CD4-positive, alpha-beta memory T cell (primary cell): Measurements from ENCODE around the gene OR52I2. TPM values are rescaled to one million over a fixed set of nuclear protein-coding genes. Genes with fewer than 3 reads are reported as not detected.

Experiments
- CTCF ChIA-PET: fragments of 350-600 bp; sonication (Branson Sonifier 250); formaldehyde crosslinking; loops from one replicate; lab custom pipeline; 2021; ENCODE audit warnings: inconsistent platforms; ENCODE audit not compliant: partially characterized antibody; lab: Charles Lee
- POLR2A ChIA-PET: fragments of 350-600 bp; sonication (Branson Sonifier 250); formaldehyde crosslinking; loops from one replicate; lab custom pipeline; 2021; ENCODE audit not compliant: partially characterized antibody; lab: Charles Lee
- DNase-seq, 5 donors: peaks; one replicate each; pipeline versions ENCODE4 v3.0.0 to v3.0.0-alpha.2; 2020 to 2022; ENCODE audit warnings: mixed read lengths in 1 of 5
- H3K27ac ChIP-seq: one replicate; pipeline ENCODE4 v1.7.0; 2013; ENCODE audit warnings: low read depth, low read length
- H3K27me3 ChIP-seq: 2 replicates; pipeline ENCODE4 v1.7.0; 2013; ENCODE audit warnings: mild to moderate bottlenecking, low read length, moderate library complexity; ENCODE audit not compliant: insufficient read depth
- H3K36me3 ChIP-seq: 2 replicates; pipeline ENCODE4 v1.7.0; 2013; ENCODE audit warnings: mild to moderate bottlenecking, low read length, moderate library complexity; ENCODE audit not compliant: insufficient read depth
- H3K4me1 ChIP-seq: 2 replicates; pipeline ENCODE4 v1.7.0; 2013; ENCODE audit warnings: mild to moderate bottlenecking, low read length, moderate library complexity; ENCODE audit not compliant: insufficient read depth
- H3K4me3 ChIP-seq, 2 donors: one replicate each; pipeline ENCODE4 v1.7.0; 2013; ENCODE audit warnings: low read length in 2 of 2, mild to moderate bottlenecking in 1 of 2
- H3K9me3 ChIP-seq, 2 donors: one replicate each; pipeline ENCODE4 v1.7.0; 2013; ENCODE audit warnings: low read length in 2 of 2, control low read depth in 1 of 2; ENCODE audit not compliant: control insufficient read depth in 1 of 2
- H3K27ac Mint-ChIP-seq, 7 donors: one replicate each; pipeline ENCODE4 v1.8.0; 2020 to 2021; ENCODE audit warnings: mixed read lengths in 7 of 7, mild to moderate bottlenecking in 6 of 7, inconsistent platforms in 3 of 7, moderate library complexity in 3 of 7
- H3K27me3 Mint-ChIP-seq, 2 donors: one replicate each; pipeline ENCODE4 v1.8.0; 2020 to 2021; ENCODE audit warnings: mixed read lengths in 2 of 2
- H3K36me3 Mint-ChIP-seq, 2 donors: one replicate each; pipeline ENCODE4 v1.8.0; 2020 to 2021; ENCODE audit warnings: mixed read lengths in 2 of 2, inconsistent platforms in 1 of 2, mild to moderate bottlenecking in 1 of 2
- H3K4me1 Mint-ChIP-seq, 4 donors: one replicate each; pipeline ENCODE4 v1.8.0; 2020 to 2021; ENCODE audit warnings: mixed read lengths in 4 of 4, mild to moderate bottlenecking in 1 of 4
- H3K4me3 Mint-ChIP-seq, 8 donors: one replicate each; pipeline ENCODE4 v1.8.0; 2020 to 2021; ENCODE audit warnings: mixed read lengths in 8 of 8, mild to moderate bottlenecking in 7 of 8, moderate library complexity in 6 of 8, inconsistent platforms in 3 of 8
- H3K9me3 Mint-ChIP-seq, 8 donors: one replicate each; pipeline ENCODE4 v1.8.0; 2020 to 2021; ENCODE audit warnings: mixed read lengths in 8 of 8, mild to moderate bottlenecking in 5 of 8, inconsistent platforms in 3 of 8, moderate library complexity in 1 of 8
- intact Hi-C: fragments of 100-400 bp; cut with micrococcal nuclease; formaldehyde crosslinking; loops from one replicate; pipeline ENCODE4 v1.15.1; 2023
- polyA plus RNA-seq, 2 donors: library from polyadenylated mRNA; unstranded; fragments of 300-500 nt; fragmentation: Illumina TruSeq; gene quantifications; one replicate each; pipeline ENCODE4 v1.2.3, GENCODE V29; 2021
- total RNA-seq, 2 experiments: library from RNA; stranded (reverse); gene quantifications; one replicate each; pipeline ENCODE4 v1.2.3, GENCODE V29; 2021

OR52I2 gene
- total and polyA plus RNA-seq, 4 experiments from 2014 or later, result not detected

GRCh38 chr11:4607781-4608666, 26.5 kb downstream of the OR52I2 start, which contains the start of gene TRIM68:
Gene TRIM68 (minus strand): TSS chr11:4608231. CDS start chr11:4605504, 2,727 bp downstream.
- peaks cover 39% of the 10 kb centered on the region for H3K4me1 ChIP-seq
- no peaks in the 10 kb centered on the region for H3K27me3 ChIP-seq
- Mint-ChIP-seq H3K36me3 (peaks cover 17 to 26% of the 10 kb centered on the region in 2 donors), H3K27ac (peak within 1 kb of the TSS; percentile 88 to 98 (median 97)), H3K27me3 (no peaks in the 10 kb centered on the region), H3K4me1 (peaks cover 35 to 64% (median 46%) of the 10 kb centered on the region in 4 donors), H3K9me3 (peaks cover 0 to 1% (median 0%) of the 10 kb centered on the region in 8 donors), H3K4me3 (peak within 1 kb of the TSS; percentile 93 to 98 (median 96))
- peak within 1 kb of the TSS; percentile 82 for H3K27ac ChIP-seq
- ChIA-PET CTCF (interaction anchor here (1.5 kb wide), 1 partner anchor 421 kb away, joined by 3 read pairs; no protein-coding TSS in a partner anchor), POLR2A (interaction anchor here (0.7 to 1.8 kb wide), 4 partner anchors 10 to 215 kb away, joined by 3 to 5 read pairs (median 3); partner anchors contain the start of gene TRIM21)
- intact Hi-C loops, result loop anchor here (2.0 to 10.0 kb wide), 3 partner anchors 215 to 1627 kb away; partner anchors contain the start of genes CNGA4, FHIP1B and TRIM21
- no peaks in the 10 kb centered on the region for H3K9me3 ChIP-seq
- H3K4me3 ChIP-seq, result peak within 1 kb of the TSS; percentile 32 to 79
- H3K36me3 ChIP-seq, result peaks cover 8% of the 10 kb centered on the region
- DNase-seq, result peak; percentile 94 to 96 (median 94)

DNA sequence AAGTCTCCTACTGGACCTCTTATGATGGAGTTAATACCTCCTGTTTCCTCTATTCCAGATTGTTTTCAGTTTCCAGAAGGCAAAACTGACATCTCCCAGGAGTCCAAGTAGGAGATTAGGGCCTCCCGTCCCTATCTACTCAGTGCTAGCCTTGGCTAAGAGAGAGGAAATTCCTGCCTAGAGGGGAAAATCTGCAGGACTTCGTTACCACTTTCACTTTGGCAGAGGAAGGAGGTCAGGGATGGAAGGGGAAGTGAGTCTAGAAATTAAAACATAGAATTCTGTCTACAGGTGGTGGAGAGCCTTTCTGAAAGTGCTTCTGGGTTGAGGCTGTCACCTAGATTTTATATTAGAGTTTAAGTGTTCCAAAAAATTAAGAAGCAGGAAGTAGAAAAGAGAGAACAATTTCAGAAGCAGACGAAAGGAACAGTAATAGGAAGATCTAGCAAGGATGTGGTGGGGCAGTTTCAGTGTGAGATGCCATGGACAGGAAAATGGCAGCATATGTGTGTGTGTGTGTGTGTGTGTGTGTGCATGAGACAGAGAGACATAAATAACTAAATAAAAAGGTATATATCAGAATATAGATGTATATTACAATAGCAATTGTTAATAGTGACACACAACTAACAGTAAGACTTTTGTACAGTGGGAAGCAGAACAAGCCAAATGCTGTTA, 28.9 kb downstream of the OR52I2 start:
- peaks cover 39% of the 10 kb centered on the region for H3K4me1 ChIP-seq
- peaks cover under 1% of the 10 kb centered on the region for H3K36me3 ChIP-seq
- peak overlapping the region; percentile 27 to 70 for H3K4me3 ChIP-seq
- ChIA-PET POLR2A (no interaction called here), CTCF (interaction anchor here (1.9 kb wide), 1 partner anchor 26 kb away, joined by 4 read pairs; no protein-coding TSS in a partner anchor)
- Mint-ChIP-seq H3K4me3 (peak overlapping the region; percentile 63 to 89 (median 76)), H3K36me3 (peaks cover 0 to 13% of the 10 kb centered on the region in 2 donors), H3K27me3 (peaks cover 0 to 4% of the 10 kb centered on the region in 2 donors), H3K9me3 (peaks cover 0 to 1% (median 0%) of the 10 kb centered on the region in 8 donors), H3K27ac (peak overlapping the region; percentile 74 to 98 (median 88)), H3K4me1 (peaks cover 33 to 50% (median 41%) of the 10 kb centered on the region in 4 donors)
- no peaks in the 10 kb centered on the region for H3K27me3 ChIP-seq
- no peaks in the 10 kb centered on the region for H3K9me3 ChIP-seq
- peak overlapping the region; percentile 2 for H3K27ac ChIP-seq
- intact Hi-C loops, result no loop called here
- peak in 4 of 5 donors; percentile 18 to 31 (median 24) for DNase-seq

DNA sequence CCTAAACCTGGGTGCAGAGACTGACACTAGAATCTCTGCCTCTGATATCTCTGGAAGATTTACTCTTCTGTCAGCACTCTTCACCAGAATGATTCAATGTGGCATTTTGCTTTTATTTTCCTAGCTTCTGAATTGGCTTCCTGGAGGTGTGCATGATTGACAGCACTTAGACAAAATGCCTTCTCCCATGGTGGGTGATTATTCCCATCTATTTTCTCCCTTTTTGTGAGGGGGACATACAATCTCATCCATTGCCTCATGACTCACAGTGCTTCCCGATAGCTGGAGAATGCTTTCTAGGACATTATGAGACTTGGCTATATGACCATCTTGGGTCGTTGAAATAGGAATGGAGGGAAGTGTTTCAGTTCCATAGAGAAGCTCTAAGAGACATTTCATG, 30.4 kb downstream of the OR52I2 start:
- H3K4me3 ChIP-seq, result no peak overlapping the region
- H3K4me1 ChIP-seq, result peaks cover 27% of the 10 kb centered on the region
- no peak for DNase-seq
- Mint-ChIP-seq H3K27ac (no peak overlapping the region), H3K4me1 (peaks cover 23 to 38% (median 31%) of the 10 kb centered on the region in 4 donors), H3K9me3 (peaks cover 0 to 1% (median 0%) of the 10 kb centered on the region in 8 donors), H3K4me3 (no peak overlapping the region), H3K36me3 (peaks cover 0 to 9% of the 10 kb centered on the region in 2 donors), H3K27me3 (peaks cover 3 to 10% of the 10 kb centered on the region in 2 donors)
- no peaks in the 10 kb centered on the region for H3K9me3 ChIP-seq
- H3K36me3 ChIP-seq, result no peaks in the 10 kb centered on the region
- intact Hi-C loops, result no loop called here
- no peak overlapping the region for H3K27ac ChIP-seq
- CTCF ChIA-PET, result interaction anchor here (1.6 to 2.7 kb wide), 2 partner anchors 14 to 25 kb away, joined by 8 to 9 read pairs; partner anchors contain the start of gene OR51D1
- POLR2A ChIA-PET, result no interaction called here
- H3K27me3 ChIP-seq, result no peaks in the 10 kb centered on the region

- Histone ChIP-seq H3K9me3 (no peaks in the 10 kb centered on the region), H3K27ac (no peak overlapping the region), H3K27me3 (no peaks in the 10 kb centered on the region), H3K36me3 (no peaks in the 10 kb centered on the region), H3K4me3 (no peak overlapping the region), H3K4me1 (peaks cover under 1% of the 10 kb centered on the region)
- intact Hi-C loops, result no loop called here
- ChIA-PET POLR2A (no interaction called here), CTCF (interaction anchor here (1.2 kb wide), 1 partner anchor 22 kb away, joined by 3 read pairs; no protein-coding TSS in a partner anchor)
- Mint-ChIP-seq H3K4me1 (no peaks in the 10 kb centered on the region), H3K36me3 (no peaks in the 10 kb centered on the region), H3K27me3 (peaks cover 14 to 21% of the 10 kb centered on the region in 2 donors), H3K27ac (no peak overlapping the region), H3K9me3 (no peaks in the 10 kb centered on the region), H3K4me3 (no peak overlapping the region)
- DNase-seq, result no peak
Observed at GRCh38 chr11:4615856-4616444, 34.4 kb downstream of the OR52I2 start.

GRCh38 chr11:4619514-4619913, 38.0 kb downstream of the OR52I2 start:
- Mint-ChIP-seq H3K4me3 (no peak overlapping the region), H3K27me3 (peaks cover 18 to 21% of the 10 kb centered on the region in 2 donors), H3K36me3 (no peaks in the 10 kb centered on the region), H3K9me3 (peaks cover 0 to 3% (median under 1%) of the 10 kb centered on the region in 8 donors), H3K4me1 (no peaks in the 10 kb centered on the region), H3K27ac (no peak overlapping the region)
- CTCF ChIA-PET, result interaction anchor here (1.1 kb wide), 1 partner anchor 17 kb away, joined by 5 read pairs; no protein-coding TSS in a partner anchor
- H3K4me3 ChIP-seq, result no peak overlapping the region
- intact Hi-C loops, result no loop called here
- H3K4me1 ChIP-seq, result no peaks in the 10 kb centered on the region
- no peaks in the 10 kb centered on the region for H3K27me3 ChIP-seq
- POLR2A ChIA-PET, result no interaction called here
- no peak overlapping the region for H3K27ac ChIP-seq
- H3K36me3 ChIP-seq, result no peaks in the 10 kb centered on the region
- no peaks in the 10 kb centered on the region for H3K9me3 ChIP-seq
- no peak for DNase-seq

DNA sequence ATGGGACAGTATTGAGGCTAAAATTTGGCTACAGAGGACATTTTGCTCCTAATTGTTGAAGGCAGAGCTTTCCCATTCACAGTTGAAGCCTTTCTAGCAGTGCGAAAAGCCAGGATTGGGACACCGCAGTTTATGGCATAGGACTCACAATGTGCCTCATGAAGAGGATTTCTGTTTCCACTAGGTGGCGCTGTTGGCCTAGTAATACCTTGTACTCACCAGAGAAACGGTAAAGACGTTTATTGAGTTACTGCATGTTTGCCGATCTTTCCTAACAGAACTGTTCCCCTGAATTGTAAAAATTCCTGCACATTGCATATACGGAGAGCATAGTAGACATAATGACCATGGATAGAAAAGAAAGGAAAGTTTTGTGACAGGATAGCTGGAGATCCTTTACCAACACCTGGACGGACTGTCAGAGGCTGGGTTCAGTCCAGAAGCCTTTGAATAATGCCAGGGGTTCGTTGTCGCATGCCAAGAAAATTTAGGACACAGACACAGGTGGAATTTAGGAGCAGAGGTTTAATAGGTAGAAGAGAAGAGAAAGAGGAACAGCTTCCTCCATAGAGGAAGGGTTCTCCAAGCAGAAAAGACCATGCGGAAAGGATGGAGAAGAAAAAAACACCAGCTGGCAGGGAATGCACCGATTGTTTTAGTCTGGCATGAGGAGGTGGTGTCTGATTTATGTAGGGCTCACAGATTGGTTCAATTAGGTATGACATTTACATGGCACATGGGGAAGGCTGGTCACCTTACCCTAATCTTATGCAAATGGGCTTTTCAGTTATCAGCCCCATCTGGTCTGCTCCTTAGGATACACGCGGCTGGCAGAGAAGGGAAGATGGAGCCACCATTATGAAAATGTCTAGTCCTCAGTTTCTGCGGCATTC, 44.9 kb downstream of the OR52I2 start:
- CTCF ChIA-PET, result interaction anchor here (1.6 to 4.1 kb wide), 3 partner anchors 10 to 20 kb away, joined by 3 to 34 read pairs (median 8); partner anchors contain the start of gene OR51D1
- Mint-ChIP-seq H3K27ac (no peak overlapping the region), H3K27me3 (peaks cover 32 to 35% of the 10 kb centered on the region in 2 donors), H3K9me3 (peaks cover 10 to 33% (median 20%) of the 10 kb centered on the region in 8 donors), H3K36me3 (peaks cover 5 to 11% of the 10 kb centered on the region in 2 donors), H3K4me3 (no peak overlapping the region), H3K4me1 (no peaks in the 10 kb centered on the region)
- DNase-seq, result peak in 4 of 5 donors; percentile 8 to 45 (median 22)
- POLR2A ChIA-PET, result no interaction called here
- H3K4me1 ChIP-seq, result no peaks in the 10 kb centered on the region
- no peak overlapping the region for H3K4me3 ChIP-seq
- intact Hi-C loops, result no loop called here
- no peaks in the 10 kb centered on the region for H3K36me3 ChIP-seq
- no peaks in the 10 kb centered on the region for H3K27me3 ChIP-seq
- no peak overlapping the region for H3K27ac ChIP-seq
- peaks cover 0 to 6% of the 10 kb centered on the region in 2 donors for H3K9me3 ChIP-seq
